NCI-H2081 (cell line): Measurements from ENCODE around the gene ENAH.
A peak's percentile ranks its signal among the peaks of the same experiment; 100 is the strongest.
"Not testable (repeated sequence)": the region's sequence is repeated elsewhere in the genome, so short reads cannot be mapped to it uniquely, and the experiment has no call there.

ENCODE experiments used
- DNase-seq, 2 experiments: peaks; one replicate each; lab custom pipeline; 2025; lab: John Stamatoyannopoulos, UW

The ENAH gene

DNA sequence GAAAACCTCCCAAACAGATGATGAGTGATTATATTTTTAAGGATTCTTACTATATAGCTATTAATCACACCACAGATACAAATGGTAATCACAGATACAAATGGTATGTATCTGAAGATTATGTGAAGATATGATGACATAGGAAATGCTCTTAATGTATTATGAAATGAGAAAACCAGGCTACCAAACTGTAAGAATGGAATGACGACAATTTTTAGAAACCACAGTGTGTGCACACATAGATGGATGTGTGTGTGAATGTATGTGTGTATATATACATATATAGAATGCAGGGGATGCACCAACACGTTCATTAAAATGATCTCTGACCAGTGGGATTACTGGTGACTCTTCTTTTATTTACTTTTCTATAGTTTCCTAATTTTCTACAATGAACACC is 21.5 kb upstream of the ENAH start:
- no peak for DNase-seq

DNA sequence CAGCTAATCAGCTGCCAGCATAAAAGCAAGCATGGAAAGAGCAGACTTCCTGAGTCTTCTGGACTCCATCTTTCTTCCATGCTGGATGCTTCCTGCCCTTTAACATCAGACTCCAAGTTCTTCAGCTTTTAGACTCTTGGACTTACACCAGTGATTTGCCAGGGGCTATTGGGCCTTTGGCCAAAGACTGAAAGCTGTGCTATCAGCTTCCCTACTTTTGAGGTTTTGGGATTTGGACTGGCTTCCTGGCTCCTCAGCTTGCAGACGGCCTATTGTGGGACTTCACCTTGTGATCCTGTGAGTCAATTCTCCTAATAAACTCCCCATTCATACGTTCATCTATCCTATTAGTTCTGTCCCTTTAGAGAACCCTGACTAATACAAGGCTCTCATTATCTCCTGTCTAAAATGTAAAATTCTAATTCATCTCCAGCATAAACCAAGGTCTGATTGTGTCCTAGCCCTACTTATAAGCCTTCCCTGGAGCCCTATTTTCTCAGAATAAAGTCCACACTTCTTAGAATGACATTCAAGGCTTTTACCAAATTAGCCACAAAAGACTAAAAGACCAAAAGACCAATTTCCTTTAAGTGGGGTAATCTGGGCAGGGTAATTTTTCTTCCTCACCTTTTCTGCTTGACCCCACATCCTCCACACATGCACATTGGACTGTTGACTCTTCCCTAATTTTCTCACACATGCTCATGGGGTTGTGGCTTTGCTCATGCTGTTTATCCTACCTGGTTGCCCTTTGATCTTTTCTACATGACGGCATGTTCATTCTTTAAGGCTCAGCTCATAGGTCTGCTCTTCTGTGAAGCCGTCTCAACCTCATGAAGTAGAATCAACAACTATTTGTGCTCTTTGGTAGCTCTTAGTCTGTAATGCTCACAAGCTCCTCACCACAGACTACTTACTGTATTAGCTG is 18.1 kb upstream of the ENAH start:
- no peak for DNase-seq

DNA sequence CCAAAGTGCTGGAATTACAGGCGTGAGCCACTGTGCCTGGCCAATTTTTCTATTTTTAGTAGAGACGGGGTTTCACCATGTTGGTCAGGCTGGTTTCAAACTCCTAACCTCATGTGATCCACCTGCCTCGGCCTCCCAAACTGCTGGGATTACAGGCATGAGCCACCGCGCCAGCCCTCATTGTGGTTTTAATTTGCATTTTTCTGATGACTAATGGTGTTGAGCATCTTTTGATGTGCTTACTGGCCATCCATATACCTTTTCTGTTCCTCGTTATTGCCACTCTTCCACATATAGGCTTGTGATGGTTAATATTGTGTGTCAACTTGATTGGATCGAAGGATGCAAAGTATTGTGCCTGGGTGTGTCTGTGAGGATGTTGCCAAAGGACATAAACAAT is 17.4 kb upstream of the ENAH start:
- DNase-seq, result no peak

DNA sequence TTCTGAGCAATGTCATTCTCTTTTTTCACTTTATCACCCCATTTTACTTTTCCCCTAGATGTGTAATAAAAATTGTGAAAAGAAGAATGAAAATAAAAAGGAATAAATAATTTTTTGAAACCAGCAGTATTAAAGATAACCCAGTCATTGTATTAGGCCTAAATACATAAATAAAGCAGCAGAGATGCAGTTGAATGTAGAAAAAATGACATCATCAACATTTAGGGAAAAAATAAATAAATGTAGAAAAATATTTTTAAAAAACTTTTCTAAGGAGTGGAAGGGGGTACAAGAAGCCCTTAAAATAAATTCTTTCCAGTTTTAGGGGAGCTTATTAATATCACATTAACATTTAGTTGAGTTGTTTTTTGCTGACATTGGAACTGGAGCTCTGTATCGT is 15.3 kb upstream of the ENAH start:
- no peak for DNase-seq

DNA sequence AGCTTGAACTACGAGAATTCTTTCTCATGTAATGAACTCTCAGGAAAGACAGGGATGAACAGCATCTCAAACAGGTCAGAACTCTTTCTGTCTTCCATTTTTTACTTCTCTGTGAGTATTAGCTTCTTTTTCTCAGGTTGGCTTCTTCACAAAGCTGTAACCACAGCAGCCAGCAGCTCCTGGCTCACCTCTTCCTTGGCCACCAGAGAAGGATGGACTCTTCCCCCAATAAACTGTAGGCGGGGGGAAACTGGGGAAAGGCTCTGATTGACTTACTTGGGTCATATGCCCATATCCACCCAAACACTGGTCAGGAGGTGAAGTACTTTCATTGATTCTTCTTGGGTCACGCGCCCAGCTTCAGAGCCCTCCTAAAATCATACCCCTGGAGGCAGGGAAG is 14.4 kb upstream of the ENAH start:
- no peak for DNase-seq

DNA sequence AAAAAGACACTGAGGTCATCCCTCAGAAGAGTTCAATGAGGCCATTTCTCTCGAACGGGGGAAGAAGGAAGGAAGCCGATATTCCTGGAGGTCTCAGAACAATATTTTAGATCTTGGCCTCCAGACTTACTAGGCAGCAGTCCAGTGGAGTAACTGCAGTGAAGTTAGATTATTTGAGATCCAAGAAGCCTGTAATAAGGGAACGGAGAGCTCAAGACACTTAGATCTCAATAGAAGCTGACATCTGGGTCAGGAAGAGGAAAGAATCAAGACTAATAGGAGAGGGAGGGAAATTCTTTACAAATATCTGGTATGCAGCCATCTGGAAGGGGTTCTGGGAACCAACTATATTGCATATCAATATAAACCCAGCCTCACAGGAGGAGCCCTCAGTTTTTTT is 13.6 kb upstream of the ENAH start:
- DNase-seq, result no peak

DNA sequence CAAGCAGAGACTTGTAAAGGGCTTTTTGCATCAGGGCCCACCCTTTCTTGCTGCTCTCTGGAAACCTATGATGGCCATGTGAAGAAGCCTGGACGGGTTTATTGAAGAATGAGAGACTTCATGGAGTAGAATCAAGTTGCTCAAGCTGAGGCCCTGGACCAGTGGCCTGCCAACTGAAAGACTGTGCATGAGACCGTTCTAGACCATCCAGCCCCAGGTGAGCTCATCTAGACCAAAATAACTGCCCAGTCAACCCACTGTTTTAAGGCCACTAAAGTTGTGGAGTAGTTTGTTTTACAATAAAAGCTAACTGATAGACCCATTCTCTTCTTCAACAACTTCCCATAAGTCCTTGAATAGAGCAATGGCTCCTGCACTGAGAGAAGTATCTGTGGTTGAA is 11.8 kb upstream of the ENAH start:
- DNase-seq, result no peak

DNA sequence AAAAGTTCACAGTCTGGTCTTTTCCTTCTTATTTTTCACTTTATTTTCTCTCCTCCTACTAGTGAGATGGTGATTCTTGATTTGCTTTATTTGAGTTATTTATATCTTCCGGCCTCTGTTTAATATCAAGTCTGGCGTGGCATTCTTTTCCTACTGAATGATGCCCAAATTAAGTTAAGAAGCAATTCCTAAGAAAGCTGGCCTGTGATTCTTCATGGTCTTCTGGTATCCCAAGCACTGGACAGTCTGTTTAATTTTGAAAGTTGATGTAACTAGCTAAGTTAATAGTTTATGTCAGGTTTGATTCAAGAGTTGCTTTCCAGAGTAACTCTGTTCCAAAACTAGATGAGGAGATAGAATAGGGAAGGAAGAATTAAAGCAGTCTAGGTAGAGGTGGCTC is 9.2 kb upstream of the ENAH start:
- DNase-seq, result no peak

DNA sequence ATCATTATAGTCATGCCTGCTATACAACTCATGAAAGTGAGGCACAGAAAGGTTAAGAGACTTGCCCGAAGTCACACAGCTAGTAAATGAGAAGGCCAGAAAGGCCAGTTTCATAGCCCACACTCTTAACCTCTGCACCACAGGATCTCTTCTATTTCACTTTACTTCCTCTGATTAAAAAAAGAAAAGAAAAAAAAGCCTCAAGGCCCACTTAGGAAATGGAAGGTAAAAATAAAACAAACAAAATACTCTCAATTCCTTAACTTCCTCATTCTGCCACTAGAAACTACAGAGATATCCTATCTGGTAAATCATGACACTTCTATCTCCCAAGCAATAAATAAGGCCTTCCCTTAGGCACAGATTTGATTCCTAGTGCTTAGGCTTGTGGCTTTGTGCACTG is 7.6 kb upstream of the ENAH start:
- no peak for DNase-seq

DNA sequence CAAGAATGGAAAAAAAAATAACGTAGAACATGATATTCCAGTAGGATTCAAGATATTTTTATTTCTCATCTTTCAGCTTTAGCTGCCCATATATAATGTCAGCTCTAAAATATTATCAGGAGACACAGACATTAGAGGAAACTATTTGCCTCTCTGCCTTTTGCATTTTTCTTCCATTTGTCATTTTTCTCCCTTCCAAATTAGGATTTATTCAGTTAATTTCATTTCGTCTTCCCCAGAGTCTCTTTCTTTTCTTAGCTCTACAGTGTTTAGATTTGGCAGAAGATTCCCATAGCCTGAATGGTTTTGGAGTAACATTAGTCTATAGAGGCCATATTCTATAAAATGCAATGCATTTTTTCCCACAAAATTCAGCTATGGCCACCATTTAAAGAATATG is 5.1 kb upstream of the ENAH start:
- DNase-seq, result no peak

DNA sequence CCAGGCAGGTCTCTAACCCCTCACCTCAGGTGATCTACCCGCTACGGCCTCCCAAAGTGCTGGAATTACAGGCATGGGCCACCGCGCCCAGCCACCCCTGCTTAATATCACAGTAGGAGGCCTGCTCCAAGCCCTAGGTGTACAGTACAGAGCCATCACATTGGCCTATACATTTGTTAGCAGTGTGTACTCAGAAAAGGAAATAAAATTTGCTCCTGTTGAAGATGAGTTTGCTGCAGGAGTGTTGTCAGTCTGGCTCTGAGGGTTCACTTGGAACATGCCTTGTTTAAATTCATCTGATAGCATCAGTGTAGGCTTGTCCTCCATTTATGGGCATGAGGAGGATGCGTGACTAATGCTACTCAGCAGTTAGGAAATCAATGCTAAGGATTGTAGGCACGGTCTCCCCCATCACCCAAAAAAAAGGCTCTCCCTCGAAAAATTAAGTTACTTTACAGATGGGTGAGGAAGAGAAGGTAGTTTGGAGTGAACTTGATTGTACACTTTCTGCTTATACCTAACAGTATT is 4.6 kb upstream of the ENAH start:
- no peak for DNase-seq

DNA sequence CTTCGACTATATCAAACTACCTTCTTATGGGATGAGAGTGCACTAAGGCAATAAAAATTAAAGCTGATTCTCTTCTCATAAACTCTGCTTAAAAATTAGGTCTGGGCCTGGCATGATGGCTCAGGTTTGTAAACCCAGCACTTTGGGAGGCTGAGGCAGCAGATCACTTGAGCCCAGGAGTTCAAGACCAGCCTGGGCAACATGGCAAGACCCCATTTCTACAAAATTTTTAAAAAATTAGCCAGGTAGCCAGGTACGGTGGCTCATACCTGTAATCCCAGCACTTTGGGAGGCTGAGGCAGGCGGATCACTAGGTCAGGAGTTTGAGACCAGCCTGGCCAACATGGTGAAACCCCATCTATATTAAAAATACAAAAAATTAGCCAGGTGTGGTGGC is 3.3 kb upstream of the ENAH start:
- not testable (repeated sequence) for DNase-seq

DNA sequence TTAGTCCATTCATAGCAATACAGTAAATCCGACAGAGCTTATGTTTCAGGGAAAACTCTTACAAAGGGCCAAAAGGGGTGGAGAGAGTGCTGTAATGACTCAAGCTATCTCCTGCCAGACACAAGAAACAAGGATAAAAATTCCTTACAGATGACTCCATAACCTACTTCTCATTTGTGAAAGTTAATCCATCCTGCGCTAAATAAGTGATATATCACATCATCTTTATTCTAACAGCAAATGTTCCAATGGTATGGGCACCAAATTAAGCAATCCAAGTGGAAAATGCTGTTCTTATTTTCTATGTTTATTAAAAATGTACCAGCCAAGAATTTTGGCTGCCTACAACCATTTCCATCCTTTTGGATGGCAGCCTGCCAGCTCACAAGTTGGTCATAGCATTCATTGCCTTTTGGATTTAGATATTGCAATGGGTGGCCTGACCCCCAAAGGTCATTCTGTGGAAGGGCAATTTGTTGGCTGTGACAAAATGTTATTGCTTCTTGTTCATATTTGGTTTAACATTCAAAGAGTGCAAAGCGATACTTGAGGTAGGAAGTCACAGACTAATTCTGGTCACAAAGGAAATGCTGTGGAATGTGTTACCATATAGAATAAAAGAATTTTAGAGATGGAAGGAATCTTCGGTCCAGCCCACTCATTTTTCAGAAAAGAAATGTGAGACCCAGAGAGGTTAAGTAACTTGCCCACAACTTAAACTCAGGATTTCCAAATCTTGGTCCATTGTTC is 2.8 kb upstream of the ENAH start:
- DNase-seq, result peak in 1 of 2 experiments; percentile 13

DNA sequence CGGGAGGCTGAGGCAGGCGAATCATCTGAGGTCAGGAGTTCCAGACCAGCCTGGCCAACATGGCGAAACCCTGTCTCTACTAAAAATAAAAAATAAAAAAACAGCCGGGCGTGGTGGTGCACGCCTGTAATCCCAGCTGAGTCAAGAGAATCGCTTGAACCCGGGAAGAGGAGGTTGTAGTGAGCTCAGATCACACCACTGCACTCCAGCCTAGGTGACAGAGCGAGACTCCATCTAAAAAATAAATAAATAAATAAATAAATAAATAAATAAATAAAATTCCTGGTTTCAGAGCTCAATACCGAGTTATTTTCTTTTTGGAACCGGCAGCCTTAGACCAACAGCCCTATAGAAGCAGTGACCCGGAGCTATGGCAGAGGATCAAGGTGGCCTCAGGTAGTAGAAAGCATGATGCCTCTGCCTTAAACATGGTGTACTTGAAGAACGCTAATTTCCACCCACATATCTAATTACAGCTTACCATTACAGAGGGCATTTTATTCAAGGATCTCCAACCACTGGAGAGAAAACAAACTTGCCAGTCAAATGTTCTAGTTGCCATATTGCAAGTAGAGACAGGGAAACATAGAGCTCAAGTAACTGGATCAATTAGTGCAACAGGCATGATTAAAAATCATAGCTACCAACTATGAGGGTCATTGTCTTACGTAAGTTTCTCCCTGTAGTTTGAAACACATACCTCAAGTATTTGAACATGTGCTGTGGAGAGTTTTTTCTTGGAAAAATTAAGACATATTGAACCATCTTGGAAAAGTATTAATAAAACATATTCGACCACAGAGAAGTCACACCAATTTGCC is 2.0 kb upstream of the ENAH start:
- DNase-seq, result no peak

DNA sequence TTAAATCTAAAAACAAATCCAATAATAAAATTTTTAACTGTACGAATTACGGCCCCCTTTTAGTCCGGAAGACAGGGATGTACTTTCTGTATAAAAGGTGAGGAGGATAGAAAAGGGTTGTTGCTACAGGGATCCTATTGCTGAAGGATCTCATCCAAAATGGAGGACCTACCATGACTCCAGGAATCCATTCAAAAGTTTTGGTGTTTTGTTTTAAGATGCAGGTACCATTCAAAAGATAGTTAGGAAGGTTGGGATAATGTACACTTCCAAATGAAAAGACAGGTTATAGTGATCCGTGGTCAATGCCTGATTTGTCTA is 1.3 kb upstream of the ENAH start:
- peak in 1 of 2 experiments; percentile 40 for DNase-seq

DNA sequence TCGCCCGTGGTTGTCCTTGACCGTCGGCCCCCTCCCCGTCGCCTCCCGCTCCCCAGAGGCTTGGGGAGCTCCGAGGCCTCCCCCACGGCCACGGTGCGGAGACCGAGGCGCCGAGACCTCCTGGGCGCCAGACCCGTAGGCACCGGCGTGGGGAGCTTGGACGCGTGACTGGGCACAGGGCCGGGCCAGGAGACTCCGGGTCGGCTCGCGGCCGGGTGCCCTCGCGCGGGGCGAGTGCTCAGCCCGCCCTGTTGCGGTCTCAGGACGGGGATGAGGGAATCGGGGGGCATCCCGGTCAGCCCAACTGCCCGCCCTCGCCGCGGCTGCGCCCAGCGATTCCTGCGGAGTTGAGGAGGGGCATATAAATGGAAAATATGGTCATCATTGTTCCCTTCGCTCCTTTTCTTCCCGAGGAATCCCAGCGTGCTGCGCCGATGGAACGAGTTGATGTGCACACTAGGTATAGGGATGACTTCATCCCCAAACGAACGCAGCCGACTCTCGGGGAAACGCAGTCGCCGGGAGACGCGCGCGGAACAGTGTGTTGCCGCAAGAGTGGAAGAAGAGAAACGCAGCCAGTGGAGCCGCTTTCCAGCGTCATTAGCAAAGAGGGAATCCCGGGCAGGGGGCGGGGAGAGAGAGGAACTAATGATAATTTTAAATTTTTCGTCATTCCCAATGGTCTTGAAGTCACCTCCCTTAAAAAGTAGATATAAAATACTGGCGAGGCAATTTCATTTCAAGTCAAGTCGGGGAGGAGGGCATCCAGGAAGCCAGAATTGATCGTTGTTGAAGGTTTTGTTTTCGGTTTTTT is 747 bp upstream of the ENAH start:
- DNase-seq, result peak; percentile 70 to 80

DNA sequence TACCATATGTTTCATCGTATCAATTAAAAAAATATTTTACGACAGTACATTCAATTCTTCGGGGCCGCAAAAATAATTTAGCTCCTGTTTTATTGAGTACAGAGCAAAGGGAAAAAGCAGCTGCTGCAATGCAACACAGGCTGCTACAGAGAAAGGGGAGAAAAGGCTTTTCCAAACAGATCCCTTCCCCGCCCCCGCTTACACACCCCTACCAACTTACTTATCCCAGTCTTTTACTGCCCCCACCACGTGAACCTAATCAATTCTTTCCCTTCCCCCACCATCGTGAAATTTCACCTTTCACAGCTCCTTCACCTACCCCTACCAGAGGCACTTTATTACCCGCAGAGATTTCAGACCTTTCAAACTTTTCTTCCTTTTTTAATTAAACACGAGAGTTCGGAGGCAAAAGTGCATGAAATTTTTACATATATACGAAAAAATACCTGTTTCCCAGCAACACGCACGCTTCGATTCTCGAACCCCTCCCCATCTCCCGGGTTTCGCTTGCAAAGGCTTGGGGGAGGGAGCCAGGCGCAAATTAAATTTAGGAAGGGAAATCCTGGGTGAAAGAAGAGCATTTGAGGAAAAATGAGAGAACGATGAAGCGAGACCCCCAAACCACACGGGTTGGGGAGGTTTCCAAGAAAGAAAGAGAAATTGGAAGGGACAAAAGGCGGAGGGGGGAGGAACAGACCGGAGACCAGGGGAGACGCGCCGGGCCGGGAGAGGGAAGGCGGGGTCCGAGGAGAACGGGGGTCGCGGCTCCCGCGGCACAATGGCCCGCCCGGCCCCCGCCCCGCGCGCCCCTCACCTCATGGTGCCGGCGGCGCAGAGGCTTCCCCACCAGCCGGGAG is 823 bp downstream of the ENAH start:
- DNase-seq, result peak; percentile 49 to 69

DNA sequence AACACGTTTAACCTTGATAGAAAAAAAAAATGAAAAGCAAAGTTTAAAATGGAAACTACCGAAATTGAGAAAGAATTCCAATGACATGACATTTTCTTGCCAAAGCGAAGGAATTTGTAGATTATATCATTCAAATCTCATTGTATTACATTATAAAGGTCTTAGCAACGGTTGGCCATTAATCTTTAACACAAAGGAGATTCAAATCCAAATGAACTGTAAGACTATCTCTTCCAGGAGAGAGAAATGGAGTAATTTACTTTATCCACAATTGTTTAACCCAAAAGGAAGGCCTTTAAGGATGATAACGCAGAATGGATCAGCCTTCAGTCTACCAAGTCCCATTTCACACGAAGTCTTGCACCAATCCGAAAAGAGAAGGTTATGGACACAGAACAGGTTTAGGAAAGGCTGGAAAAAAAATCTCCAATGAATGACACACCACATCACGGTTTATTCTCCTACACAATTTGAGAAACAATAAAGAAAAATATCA is 1.5 kb downstream of the ENAH start:
- DNase-seq, result peak; percentile 10 to 52

DNA sequence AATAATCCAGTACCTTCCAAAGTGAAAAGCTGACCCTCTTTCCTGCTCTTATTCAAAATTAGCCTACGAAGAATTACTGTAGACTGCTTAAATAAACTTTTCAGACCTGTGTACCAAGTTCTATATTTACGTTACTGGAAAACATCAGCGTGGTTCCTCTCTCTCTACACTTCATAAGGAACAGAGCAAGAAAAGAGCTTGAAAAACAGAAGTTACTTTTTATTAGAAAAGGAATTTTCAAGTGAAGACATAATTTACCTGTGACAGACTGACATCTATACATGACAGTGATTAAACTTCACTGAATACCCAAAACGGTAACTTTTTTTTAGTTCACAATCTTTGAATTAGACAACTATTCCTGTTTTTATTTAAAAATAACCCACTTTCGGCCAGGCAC is 2.7 kb downstream of the ENAH start:
- no peak for DNase-seq

DNA sequence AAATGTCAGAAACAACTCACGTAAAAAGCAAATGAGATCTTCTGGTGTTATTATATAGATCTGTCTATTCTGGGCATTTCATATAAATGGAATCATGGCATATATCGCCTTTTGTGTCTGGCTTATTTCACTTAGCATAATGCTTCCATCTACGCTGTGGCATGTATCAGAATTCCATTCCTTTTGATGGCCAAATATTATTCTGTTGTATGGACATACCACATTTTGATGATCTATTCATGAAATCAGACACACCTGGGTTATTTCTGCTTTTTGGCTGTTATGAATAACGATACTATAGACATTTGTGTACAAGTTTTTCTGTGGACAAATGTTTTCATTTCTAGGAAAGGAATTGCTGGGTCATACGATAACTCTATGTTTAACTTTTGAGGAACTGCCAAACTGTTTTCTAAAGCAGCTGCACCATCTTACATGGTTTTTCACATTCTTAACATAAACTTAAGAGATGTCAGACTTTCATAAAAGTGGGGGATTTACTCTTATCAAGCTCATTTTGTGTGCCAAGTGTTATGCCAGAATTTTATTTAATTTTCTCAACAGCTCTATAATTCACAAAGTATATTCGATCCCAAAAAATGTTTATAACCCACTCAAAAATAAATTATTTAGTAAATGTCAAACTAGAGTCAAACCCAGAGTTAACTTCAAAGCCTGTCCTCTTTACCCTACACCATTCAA is 7.6 kb downstream of the ENAH start:
- no peak for DNase-seq
